ENCODE results near the gene ZNF497.
"Not testable (repeated sequence)": the region's sequence is repeated elsewhere in the genome, so short reads cannot be mapped to it uniquely, and the experiment has no call there.

Gene ZNF497

DNA sequence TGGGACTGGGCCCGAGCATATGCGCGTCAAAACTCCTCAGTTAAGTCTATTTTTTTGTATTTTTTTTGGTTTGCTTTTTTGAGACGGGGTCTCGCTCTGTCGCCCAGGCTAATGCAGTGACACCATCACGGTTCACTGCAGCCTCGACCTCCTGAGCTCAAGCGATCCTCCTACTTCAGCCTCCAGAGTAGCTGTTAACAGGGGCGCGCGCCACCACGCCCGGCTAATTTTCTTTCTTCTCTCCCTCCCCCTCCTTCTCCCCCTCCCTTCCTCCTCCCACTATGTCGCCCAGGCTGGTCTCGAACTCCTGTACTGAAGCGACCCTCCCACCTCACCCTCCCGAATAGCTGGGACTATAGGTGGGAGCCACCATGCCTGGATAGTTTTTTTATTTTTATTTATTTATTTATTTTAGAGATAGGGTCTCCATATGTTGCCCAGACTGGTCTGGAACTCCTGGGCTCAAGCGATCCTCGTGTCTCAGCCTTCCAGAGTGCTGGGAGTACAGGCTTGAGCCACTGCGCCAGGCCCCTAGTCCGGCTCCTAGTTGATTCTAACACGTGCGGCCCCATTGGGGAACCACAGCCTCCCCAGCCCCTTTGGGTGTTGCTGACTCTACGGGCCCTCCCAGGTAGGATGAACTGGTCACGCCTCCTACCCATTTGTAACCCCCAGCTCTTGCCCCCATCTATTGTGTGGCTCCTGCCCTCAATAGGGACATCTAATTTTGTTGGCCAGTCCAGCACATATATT lies 19.1 kb upstream of the ZNF497 start:
- H3K27ac ChIP-seq = peak overlapping the region; percentile 91
- no peak for TF ChIP-seq CTCF (conservative IDR thresholded peaks at IDR 0.05)

- TF ChIP-seq CTCF (conservative IDR thresholded peaks at IDR 0.05) = no peak
- H3K27ac ChIP-seq = peak within 1 kb of the TSS; percentile 91
Measured at GRCh38 chr19:58380662-58381459, 18.3 kb upstream of the ZNF497 start, which contains the start of gene ZNF837. TSS of gene ZNF837 (minus strand) at chr19:58381030. CDS start at chr19:58369332, 11,698 bp downstream.

DNA sequence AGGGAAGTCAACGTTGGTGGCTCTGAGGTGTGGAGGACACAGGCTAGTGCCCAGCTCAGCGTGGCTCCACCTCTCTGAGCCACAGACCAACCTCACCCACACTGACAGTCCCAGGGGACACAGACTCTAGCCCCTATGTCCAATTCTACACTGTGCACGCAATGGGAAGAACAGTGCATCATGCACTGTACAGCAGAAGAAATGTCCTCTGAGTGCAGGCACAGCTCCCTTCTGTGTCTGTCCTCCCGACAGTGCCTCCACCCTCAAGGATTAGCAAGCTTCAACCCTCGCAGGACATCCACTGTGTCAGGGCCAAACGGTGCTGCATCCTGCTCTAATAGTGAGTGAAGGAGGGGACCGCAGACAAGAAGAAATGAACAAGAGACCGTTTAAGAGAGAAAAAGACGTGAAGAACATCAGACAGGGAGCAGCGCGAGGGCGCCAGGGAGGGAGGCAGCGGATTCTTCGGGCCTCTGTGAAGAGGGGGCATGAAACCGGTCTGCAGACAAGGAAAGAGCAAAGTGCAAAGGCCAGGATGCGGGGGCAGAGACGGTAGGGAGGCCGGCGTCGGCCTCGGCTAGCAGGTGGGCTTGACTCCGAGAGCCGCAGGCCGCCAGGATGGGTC lies 17.6 kb upstream of the ZNF497 start:
- no peak for TF ChIP-seq CTCF (conservative IDR thresholded peaks at IDR 0.05)
- H3K27ac ChIP-seq = peak overlapping the region; percentile 91

DNA sequence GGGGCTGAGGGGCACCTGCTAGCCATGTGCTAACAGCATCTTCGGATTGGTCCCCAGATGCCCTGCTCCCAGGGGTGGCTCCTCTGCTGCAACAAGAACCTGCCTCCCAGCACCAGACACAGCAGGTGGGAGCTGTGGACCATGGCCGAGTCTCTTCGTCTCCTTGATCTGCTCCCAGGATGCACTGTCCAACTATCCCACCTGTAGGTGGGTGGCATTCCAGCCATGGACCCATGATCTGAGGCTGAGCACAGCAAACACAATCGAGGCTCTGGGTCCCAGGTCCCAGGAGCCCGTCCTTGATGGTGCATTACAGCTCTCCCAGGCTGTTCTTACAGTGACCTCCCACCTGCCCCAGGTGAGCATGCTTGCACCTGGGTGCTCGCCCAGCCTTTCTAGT lies 16.7 kb upstream of the ZNF497 start:
- TF ChIP-seq CTCF (conservative IDR thresholded peaks at IDR 0.05) = no peak
- H3K27ac ChIP-seq = peak overlapping the region; percentile 91

DNA sequence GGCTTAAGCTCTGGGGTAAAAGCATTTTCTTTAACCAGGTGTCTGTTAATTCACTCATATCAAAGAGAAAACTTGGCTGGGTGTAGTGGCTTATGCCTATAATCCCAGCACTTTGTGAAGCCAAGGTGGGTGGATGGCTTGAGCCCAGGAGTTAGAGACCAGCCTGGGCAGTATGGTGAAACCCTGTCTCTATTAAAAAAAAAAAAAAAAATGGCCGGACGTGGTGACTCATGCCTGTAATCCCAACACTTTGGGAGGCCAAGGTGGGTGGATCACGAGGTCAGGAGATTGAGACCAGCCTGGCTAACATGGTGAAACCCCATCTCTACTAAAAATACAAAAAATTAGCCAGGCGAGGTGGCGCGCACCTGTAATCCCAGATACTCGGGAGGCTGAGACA lies 14.2 kb upstream of the ZNF497 start:
- not testable (repeated sequence) for H3K27ac ChIP-seq

DNA sequence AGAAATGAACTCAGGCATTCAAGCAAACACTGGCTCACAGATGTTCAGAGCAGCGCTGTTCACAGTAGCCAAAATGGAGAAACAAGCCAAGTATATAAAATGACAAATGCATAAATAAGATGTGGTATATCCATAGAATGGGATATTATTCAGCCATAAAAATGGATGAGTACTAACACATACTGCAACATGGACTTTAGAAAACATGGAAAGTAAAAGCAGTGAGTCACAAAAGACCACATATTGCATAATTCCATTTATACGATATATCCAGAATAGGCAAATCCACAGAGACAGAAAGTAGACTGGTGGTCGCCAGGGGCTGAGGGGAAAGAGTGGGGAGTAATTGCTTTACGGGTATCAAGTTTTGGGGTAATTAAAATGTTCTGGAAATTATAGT lies 11.6 kb upstream of the ZNF497 start:
- H3K27ac ChIP-seq = no peak overlapping the region
- no peak for TF ChIP-seq CTCF (conservative IDR thresholded peaks at IDR 0.05)

DNA sequence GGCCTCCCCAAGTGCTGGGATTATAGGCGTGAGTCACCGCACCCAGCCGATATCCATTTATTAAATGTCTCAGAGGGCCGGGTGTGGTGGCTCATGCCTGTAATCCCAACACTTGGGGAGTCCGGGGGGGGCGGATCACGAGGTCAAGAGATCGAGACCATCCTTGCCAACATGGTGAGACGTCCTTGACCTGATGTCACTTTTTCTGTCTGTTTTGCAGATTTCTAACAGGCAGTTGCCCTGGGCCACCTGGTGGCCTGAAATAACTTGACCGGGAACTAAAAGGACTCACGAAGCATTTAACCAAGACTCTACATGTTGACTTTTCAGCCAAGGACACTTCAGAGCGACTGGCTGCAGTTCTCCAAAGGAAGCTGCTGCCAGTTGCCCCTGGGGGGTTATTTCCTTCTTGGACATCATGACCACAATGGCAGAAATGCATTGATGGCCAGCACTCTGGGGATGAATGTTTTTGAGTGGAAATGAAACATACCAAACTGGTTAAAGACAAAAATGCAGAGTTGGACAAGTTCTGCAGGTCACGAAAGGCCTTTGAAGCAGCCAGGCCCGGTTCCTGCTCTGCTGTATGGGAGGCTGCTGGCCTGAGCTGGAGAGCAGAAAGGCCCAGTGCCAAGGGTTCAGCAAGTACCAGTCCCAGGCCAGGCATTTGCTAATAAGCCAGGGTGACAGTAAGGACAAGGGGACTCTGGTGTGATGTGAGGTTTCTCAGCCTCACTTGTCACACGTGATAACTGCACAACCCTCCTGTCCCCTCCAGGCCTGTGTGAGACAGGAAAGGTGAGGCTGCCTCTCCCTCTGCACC lies 10.0 kb upstream of the ZNF497 start:
- peak overlapping the region; percentile 21 for H3K27ac ChIP-seq
- peak; percentile 58 for TF ChIP-seq CTCF (conservative IDR thresholded peaks at IDR 0.05)
